Activated T-helper 17 cell treated with anti-CD3 and anti-CD28 coated beads, Interleukin-2, amount 50 U/mL, for 72 hours (primary cell): Measurements from ENCODE around the gene YAP1. TPM values are rescaled to one million over a fixed set of nuclear protein-coding genes. Genes with fewer than 3 reads are reported as not detected.
A peak's percentile ranks its signal among the peaks of the same experiment; 100 is the strongest.

Experiments used
- ATAC-seq: fragments of 150-1000 bp; cut with Tn5 transposase; replicated peaks from 2 replicates; pipeline ENCODE4 v1.10.0; 2021; ENCODE audit warnings: mild to moderate bottlenecking, moderate library complexity
- H3K27ac Mint-ChIP-seq: one replicate; pipeline ENCODE4 v1.8.0; 2022; ENCODE audit warnings: mixed read lengths
- H3K27me3 Mint-ChIP-seq: one replicate; pipeline ENCODE4 v1.8.0; 2022; ENCODE audit warnings: mixed read lengths
- H3K36me3 Mint-ChIP-seq: one replicate; pipeline ENCODE4 v1.8.0; 2022; ENCODE audit warnings: low read depth, mild to moderate bottlenecking, mixed read lengths
- H3K4me1 Mint-ChIP-seq: one replicate; pipeline ENCODE4 v1.8.0; 2022; ENCODE audit warnings: mixed read lengths
- H3K4me3 Mint-ChIP-seq: one replicate; pipeline ENCODE4 v1.8.0; 2022; ENCODE audit warnings: mild to moderate bottlenecking, mixed read lengths
- H3K9me3 Mint-ChIP-seq: one replicate; pipeline ENCODE4 v1.8.0; 2022; ENCODE audit warnings: mixed read lengths
- total RNA-seq, 2 donors: library from RNA; stranded (reverse); gene quantifications; one replicate each; pipeline ENCODE4 v1.2.3, GENCODE V29; 2022

Gene YAP1
- total RNA-seq, 2 donors from 2014 or later: 0.30 to 0.98 TPM

DNA sequence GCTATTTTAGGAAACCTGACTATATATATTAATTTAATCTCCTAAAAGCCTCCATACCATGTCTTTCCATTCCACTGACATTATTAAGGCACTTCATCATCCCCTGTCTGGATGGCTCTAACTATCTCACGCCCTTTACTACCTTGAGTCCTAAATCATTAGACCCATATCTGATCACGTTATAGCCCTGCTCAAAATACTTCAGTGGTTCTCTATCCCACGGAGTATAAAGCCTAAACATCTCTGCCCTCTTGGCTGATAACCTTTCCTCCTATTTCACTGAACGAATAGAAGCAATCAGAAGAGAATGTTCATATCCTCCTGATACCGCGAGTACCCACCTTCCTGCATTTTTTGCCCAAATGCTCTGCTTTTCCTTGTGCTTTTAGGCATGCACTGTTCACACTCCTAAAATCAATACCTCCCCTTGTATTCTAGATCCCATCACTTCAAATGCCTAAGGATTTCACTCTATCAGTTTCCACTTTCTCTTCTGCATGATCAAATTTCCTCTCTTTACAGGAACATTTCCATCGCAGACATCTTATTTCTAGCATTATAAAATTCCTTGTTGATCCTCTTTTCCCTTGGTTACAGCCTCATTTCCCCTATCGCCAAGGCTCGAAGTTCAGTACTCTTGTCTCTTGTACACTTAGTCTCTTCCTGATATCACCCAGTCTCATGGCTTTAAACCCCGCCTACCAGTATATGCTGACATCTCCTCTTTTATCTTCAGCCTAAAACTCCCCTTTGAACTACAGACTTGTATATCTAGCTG lies 162.0 kb downstream of the YAP1 start:
- no peak overlapping the region for H3K4me3 Mint-ChIP-seq
- ATAC-seq: no peak
- H3K9me3 Mint-ChIP-seq: no peaks in the 10 kb centered on the region
- H3K36me3 Mint-ChIP-seq: no peaks in the 10 kb centered on the region
- peaks cover 14% of the 10 kb centered on the region for H3K27me3 Mint-ChIP-seq
- peaks cover 25% of the 10 kb centered on the region for H3K4me1 Mint-ChIP-seq
- no peak overlapping the region for H3K27ac Mint-ChIP-seq

DNA sequence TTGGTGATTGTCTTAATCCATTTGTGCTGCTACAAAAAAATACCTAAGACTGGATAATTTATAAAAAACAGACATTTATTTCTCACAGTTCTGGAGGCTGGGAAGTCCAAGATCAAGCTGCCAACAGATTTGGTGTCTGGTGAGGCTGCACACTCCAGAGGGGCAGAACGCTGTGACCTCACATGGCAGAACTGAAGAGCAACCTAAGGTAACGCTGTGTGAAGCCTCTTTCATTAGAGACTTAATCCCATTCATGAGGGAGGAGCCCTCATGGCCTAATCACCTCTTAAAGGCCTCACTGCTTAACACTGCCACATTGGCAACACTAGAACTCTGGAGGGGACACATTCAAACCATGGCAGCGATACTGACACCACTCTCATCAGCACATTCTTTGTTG lies 164.4 kb downstream of the YAP1 start:
- ATAC-seq: no peak
- H3K4me1 Mint-ChIP-seq: peaks cover 10% of the 10 kb centered on the region
- H3K9me3 Mint-ChIP-seq: no peaks in the 10 kb centered on the region
- no peak overlapping the region for H3K27ac Mint-ChIP-seq
- H3K27me3 Mint-ChIP-seq: peaks cover 14% of the 10 kb centered on the region
- no peak overlapping the region for H3K4me3 Mint-ChIP-seq
- no peaks in the 10 kb centered on the region for H3K36me3 Mint-ChIP-seq

DNA sequence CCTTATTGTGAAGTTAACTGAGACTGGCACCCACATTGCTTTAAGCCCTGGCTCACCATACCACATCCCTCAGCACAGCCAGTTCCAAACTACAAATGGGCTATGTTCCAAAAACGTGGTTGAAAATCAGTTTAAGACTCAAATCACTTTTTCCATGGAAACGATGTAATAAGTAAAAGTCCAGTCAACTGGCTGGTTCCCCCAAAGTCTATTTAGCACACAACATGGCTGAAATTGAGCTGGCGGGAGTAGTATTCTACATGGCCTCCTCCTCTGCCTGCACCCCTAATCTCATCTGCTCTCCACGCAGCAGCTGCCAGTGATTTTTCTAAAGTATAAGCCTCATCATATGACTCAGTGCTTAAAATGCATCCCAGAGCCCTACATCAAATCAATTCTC lies 166.1 kb downstream of the YAP1 start:
- no peak overlapping the region for H3K4me3 Mint-ChIP-seq
- H3K36me3 Mint-ChIP-seq: no peaks in the 10 kb centered on the region
- no peaks in the 10 kb centered on the region for H3K9me3 Mint-ChIP-seq
- no peak for ATAC-seq
- peaks cover 10% of the 10 kb centered on the region for H3K4me1 Mint-ChIP-seq
- peaks cover 14% of the 10 kb centered on the region for H3K27me3 Mint-ChIP-seq
- H3K27ac Mint-ChIP-seq: no peak overlapping the region

DNA sequence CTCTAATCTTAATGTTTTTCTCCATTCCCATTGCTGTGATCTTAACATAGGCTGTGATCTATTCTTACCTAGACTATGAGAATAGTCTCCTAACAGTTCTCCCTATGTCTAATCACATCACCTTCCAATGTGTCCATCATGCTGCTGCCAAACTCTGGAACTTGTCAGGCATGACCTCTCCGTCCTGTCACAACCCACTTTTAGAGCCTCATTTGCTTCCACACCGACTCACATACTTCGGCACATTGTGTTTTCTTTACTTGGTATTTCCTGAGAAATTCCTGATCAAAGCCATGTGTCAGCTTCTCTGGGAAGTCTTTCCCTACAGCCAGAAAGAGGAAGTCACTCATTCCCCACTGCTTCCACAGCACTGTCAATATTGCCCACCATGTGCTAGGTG lies 166.5 kb downstream of the YAP1 start:
- Mint-ChIP-seq H3K9me3 (no peaks in the 10 kb centered on the region), H3K4me3 (no peak overlapping the region), H3K36me3 (no peaks in the 10 kb centered on the region), H3K27me3 (peaks cover 14% of the 10 kb centered on the region), H3K4me1 (peaks cover 10% of the 10 kb centered on the region), H3K27ac (no peak overlapping the region)
- no peak for ATAC-seq

DNA sequence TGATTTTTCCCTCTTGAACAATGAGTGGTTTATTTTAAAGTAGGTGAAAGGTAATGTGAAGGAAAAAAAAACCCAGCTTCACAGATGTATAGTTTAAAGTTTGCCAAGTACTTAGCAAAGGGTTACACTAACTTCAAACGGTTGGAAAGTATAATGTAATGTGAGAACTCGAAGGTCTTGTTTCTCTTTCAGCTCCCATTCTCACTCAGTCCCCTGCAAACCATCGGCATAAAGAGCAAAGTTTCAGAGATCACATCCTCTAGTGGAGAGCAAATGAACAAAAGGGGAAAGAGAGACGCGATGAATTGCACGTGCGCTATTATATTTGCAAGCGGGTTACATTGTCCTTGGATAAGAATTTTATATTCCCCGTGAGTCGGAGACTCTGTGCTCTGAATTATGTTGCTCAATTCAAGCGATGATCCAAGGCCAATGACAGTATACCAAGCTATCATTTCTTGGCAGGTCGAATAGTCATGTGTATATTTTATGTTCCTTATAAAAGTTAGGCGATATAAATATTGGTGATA lies 169.5 kb downstream of the YAP1 start:
- H3K4me3 Mint-ChIP-seq: peak overlapping the region; percentile 42
- H3K27me3 Mint-ChIP-seq: peaks cover 10% of the 10 kb centered on the region
- peaks cover 6% of the 10 kb centered on the region for H3K4me1 Mint-ChIP-seq
- no peaks in the 10 kb centered on the region for H3K36me3 Mint-ChIP-seq
- no peaks in the 10 kb centered on the region for H3K9me3 Mint-ChIP-seq
- ATAC-seq: peak; percentile 92
- H3K27ac Mint-ChIP-seq: no peak overlapping the region

DNA sequence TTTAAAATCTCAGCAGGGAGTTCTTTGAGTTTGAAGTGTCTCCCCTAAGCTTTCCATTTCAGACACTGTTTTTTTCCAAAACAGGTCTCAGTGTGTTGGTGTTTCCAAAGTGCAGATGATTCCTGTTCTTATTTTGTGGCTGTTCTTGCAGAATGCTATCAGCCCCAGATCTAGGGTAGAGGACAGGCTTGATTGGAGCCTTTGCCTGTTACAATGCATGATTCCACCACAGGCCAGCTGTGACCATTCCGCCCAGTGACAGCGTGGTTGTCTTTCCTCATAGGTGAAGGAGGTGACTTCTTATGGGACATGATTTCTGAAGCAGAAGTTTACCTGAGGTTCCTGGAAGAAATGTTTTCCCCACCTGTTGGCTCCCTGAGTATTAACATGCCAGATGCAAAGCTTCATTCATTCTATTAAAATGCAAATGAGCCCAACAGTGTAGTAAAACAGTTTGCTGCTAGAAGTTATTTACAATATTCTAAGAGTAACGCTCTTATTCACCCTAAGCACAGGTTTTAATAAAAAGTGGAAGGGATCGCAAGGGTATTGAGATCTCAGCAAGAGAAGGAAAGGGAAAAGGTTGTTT lies 170.1 kb downstream of the YAP1 start:
- no peak overlapping the region for H3K27ac Mint-ChIP-seq
- H3K4me3 Mint-ChIP-seq: peak overlapping the region; percentile 42
- peaks cover 6% of the 10 kb centered on the region for H3K4me1 Mint-ChIP-seq
- H3K36me3 Mint-ChIP-seq: no peaks in the 10 kb centered on the region
- ATAC-seq: no peak
- H3K9me3 Mint-ChIP-seq: no peaks in the 10 kb centered on the region
- H3K27me3 Mint-ChIP-seq: peaks cover 10% of the 10 kb centered on the region

Other genes with a start within 250 kb of the YAP1 start
- gene CEP126, start 195.4 kb upstream of the YAP1 start, total RNA-seq: 1 to 10 TPM in 1 of 2 donors, under 1 TPM in 1; 0.97 to 1.5 TPM
- not detected for gene ANGPTL5, start 193.9 kb upstream of the YAP1 start, total RNA-seq
- not detected for gene CFAP300, start 63.0 kb upstream of the YAP1 start, total RNA-seq
- gene BIRC3, start 207.0 kb downstream of the YAP1 start, total RNA-seq: 100 to 1,000 TPM; 124 to 355 TPM
- 10 to 100 TPM; 27.3 to 60.9 TPM for gene BIRC2, start 236.8 kb downstream of the YAP1 start, total RNA-seq